GM12873 (cell line): ENCODE results near the gene PNMA1.

Experiments used
- TF ChIP-seq, protein P1 (sequence below): IDR thresholded peaks from 2 replicates; pipeline ENCODE4 v1.5.1; 2012; ENCODE audit warnings: low read depth, mild to moderate bottlenecking, moderate library complexity, low read length, control low read depth; ENCODE audit not compliant: insufficient read depth; ENCODE audit errors: missing control alignments

The PNMA1 gene, protein sequence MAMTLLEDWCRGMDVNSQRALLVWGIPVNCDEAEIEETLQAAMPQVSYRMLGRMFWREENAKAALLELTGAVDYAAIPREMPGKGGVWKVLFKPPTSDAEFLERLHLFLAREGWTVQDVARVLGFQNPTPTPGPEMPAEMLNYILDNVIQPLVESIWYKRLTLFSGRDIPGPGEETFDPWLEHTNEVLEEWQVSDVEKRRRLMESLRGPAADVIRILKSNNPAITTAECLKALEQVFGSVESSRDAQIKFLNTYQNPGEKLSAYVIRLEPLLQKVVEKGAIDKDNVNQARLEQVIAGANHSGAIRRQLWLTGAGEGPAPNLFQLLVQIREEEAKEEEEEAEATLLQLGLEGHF

DNA sequence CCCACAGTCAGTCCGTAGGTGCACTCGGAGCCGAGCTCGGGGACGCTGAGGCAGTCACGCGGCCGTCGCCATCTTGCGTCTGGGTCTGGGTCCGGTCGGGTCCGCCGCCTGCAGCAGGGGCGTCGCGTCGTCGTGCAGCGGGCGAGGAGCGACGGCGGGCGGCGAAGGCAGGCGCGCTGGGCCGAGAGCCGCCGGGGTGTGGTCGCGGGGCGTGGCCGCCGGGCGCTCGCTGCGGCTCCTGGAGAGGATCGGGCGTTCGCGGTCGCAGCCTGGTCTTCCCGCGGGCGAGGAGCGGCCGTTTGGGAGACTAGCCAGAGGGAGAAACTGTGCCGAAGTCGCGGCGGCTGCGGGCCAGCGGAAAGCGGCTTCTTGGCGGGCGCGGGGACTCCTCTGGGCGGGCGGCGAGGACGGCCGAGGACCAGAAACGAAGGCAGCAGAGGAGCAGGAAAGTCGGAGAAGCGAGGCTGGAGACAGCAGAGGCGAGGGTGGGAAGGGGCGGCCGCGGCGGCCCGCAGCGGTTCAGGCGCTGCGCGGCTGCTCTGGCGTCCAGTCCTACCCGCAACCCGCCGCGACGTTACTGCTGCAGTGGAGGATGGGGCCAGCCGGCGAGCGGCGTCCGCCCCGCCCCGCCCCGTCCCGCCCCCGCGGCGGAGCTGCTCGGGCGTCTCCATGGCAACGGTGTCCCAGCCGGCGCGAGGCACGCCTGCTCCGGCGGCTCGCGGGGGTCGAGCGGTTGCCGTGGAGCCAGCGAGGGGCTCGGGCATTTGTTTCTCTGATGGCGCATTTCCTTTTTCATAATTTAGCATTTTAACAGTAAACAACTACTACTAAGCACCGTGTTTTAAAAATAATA lies at the start of gene PNMA1:
Gene PNMA1 (minus strand): TSS at position 582 of the 853 bp plus-strand sequence. CDS start 745 bp downstream, outside the sequence.
- TF ChIP-seq, protein P1, sequence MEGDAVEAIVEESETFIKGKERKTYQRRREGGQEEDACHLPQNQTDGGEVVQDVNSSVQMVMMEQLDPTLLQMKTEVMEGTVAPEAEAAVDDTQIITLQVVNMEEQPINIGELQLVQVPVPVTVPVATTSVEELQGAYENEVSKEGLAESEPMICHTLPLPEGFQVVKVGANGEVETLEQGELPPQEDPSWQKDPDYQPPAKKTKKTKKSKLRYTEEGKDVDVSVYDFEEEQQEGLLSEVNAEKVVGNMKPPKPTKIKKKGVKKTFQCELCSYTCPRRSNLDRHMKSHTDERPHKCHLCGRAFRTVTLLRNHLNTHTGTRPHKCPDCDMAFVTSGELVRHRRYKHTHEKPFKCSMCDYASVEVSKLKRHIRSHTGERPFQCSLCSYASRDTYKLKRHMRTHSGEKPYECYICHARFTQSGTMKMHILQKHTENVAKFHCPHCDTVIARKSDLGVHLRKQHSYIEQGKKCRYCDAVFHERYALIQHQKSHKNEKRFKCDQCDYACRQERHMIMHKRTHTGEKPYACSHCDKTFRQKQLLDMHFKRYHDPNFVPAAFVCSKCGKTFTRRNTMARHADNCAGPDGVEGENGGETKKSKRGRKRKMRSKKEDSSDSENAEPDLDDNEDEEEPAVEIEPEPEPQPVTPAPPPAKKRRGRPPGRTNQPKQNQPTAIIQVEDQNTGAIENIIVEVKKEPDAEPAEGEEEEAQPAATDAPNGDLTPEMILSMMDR, result no peak

DNA sequence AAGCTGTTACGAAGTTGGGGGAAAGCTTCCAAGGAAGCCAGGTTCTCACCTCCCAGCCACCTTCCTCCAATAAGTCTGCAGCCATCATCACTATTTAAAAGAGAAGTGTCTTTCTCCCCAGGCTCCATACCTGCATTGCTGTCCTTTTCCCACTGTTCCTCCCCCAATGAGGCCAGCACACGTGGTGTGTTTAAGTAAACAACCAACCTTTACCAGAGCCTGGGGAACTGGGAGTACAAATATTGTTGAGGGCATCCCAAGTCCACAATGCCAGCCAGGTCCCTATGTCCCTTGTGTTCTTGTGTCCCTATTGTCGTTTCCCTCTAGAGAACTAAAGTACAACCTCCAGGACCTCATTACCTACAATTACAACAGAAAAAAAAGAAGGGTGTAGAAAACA lies 49.2 kb upstream of the PNMA1 start:
- TF ChIP-seq, protein P1, result no peak

DNA sequence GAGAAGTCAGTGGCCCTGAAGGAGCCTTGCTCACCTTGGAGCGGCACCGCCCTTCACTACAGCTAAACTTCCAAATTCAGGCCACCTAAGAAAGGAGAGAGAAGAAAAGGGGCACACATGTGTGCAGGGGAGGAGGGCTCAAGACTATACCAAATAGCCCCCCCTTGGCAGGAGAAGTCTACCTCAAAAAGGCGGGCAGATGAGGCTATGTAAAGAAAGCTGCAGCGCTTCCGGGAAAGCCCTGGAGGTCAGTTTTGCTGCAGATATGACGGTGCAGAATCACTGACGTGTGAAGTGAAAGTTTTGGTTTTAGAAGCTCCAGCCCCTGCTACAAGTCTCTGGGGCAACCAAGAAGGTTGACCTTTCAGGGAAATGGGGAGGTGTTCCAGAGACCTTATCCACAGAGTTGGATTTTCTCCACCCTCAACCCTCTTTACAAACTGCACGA lies 48.2 kb upstream of the PNMA1 start:
- TF ChIP-seq, protein P1, result no peak

DNA sequence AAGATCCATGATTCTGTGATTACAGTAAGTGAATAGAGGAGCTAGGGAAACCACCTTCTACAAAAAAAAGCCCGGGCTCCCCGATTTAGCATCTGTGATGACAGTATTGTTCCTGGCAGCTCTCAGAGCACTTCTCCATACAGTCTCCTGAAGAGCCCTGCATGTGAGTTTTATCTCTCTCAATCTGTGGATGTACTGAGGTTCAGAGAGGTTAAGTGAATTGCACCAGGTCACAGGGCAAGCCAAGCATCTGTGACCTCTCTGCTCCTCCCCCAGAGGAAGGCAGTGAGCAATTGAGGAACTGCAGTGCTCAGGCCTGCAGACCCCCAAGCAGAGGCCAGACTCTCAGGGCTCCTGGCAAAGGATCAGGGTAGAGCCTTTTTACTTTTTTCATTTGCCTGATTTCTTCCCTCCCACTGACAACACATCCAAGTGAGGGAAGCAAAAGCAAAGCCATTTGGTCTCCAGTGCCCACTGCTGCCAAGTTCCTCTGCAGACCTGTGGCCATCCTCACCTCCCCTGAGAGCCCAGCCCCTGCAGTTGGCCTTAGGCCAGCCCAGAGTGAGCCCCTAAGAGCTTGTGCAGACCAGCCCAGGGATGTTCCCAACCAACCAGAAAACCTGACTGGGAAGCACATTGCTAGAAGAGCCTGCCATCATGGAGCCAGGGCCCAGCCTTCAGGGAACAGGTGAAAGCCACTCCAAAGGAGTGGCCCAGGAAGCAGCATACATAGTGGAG lies 47.6 kb upstream of the PNMA1 start:
- TF ChIP-seq, protein P1, result no peak

DNA sequence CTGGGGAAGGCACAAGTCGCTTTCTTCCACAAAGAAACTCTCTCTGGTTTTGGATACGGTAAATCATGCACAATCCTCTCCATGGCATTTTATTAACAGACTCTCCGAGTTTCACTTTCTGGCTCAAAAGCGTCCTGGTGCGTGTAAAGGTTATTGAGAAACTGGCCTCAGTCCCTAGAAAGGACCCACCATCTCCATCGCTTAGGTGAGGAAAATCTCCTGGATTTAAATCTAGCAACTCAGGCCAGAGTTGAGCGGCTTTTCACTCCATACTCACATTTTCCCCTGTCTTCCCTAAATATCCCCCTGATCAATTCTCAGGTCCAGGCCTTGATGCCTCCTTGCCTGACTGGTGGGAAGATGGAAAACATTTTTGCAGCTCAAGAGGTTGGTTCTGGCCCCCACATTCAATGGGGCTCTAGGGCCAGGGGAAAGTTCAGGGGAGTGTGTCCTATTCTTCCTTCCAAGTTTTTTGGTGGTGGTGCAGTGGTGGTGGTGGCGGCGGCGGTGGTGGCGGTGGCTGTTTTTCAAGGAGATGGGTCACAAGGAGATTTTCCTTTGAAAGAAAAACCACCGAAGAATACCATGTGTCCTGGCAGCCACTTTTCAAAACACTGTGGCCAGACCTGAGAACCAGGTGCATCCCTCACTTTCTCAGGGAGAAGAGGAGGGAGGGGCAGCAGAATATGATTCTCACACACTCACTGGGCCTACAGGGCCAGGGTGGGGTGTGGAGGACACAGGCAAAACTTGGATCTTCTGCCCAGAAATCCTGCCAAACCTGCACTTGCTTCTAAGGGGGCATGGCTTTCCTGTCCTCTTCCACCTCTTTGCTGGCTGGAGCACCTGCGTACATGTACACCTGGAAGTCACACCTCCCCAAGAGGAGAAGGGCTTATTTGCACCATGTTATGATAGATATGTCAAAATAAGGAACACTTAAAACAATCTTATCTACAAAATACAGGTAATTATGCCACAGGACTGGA lies 46.7 kb upstream of the PNMA1 start:
- TF ChIP-seq, protein P1, result no peak

DNA sequence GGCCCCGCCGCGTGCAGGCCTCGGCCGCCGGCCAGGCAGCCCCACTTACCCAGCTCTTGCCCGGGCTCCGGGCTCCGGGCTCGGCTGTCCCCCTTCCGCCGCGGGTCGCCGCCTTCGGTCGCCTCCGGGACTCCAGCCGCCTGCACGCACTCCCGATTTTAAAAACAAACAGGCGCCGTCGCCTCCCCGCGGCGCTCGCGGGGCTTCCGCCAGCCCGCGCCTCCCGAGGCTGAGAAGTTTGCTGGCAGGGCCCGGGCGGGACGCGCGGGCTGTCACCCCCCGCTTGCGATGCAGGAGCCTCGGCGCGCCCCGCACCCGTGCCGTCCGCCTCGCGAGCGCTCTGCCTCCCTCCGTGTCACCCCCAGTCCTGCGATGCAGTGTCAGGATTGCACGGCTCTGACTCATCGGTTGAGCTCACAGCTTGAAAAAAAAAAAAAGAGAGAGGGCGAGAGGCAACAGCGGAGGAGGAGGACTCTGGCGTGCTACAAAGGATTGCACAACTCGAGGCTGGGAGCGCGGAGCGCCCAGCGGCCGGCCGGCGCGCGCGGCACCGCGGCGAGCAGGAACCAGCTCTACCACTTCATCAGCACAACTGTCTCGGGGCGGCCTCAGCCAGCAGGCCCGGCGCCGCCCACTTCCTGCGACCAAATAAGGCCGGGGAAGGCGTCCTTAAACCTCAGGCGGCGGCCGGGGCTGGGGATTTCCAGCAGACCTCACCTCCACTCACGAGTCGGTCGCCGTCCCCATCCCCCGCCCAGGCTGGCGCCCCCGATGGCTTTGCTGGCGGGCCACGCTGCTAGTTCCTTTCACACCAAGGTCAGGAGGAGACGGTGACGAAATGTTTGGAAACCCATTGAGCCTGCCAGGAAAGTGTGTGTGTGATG lies 45.8 kb upstream of the PNMA1 start:
- TF ChIP-seq, protein P1, result no peak
